GM12891 (cell line): ENCODE results near the gene ERGIC1.

Experiments
- PAX5 ChIP-seq: IDR thresholded peaks from 2 replicates; pipeline ENCODE4 v1.6.1; 2011; ENCODE audit warnings: low read length, moderate library complexity, mild to moderate bottlenecking; ENCODE audit not compliant: insufficient read depth, severe bottlenecking
- POLR2A ChIP-seq: IDR thresholded peaks from 2 replicates; pipeline ENCODE4 v1.6.1; 2011; ENCODE audit warnings: low read depth, low read length, control low read depth
- POLR2AphosphoS5 ChIP-seq: IDR thresholded peaks from 2 replicates; pipeline ENCODE4 v1.6.1; 2011; ENCODE audit warnings: low read depth, low read length, control low read depth
- SPI1 ChIP-seq: IDR thresholded peaks from 2 replicates; pipeline ENCODE4 v1.6.1; 2011; ENCODE audit warnings: low read depth, low read length, control low read depth
- TAF1 ChIP-seq: IDR thresholded peaks from 2 replicates; pipeline ENCODE4 v1.6.1; 2011; ENCODE audit warnings: low read depth, low read length, control low read depth

- TF ChIP-seq POLR2A (no peak), SPI1 (no peak), TAF1 (no peak), POLR2AphosphoS5 (no peak), PAX5 (no peak)
Measured at GRCh38 chr5:172843825-172844576, 9.9 kb downstream of the ERGIC1 start.
